ENCODE results near the gene SBF2.
"Not testable (repeated sequence)": the region's sequence is repeated elsewhere in the genome, so short reads cannot be mapped to it uniquely, and the experiment has no call there.

The SBF2 gene

DNA sequence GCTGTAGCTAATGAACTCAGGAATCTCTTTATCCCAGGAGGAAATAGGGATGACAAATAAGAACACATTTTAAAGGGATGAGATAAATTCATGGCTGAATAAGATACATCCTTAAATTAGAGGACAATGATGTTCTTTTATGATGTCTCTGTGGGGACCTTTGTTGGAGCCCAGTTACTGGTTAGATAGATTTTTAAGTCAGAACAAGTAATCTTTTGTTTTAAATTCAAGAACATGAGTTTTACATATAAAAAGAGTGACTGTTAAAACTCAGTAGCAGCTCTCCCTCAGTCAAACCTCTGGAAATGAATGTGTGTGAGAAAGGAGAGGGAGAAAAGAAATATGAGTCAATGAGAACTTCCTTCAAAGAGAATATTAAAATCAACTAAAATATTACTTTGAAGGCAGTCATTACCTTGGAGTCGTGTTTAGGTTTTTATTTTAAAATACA, 388.5 kb downstream of the SBF2 start:
- Histone ChIP-seq H3K27me3 (ENCODE audit: control insufficient read depth, insufficient read depth, low read length) (no peaks in the 10 kb centered on the region), H3K9ac (ENCODE audit: low read length) (no peak overlapping the region), H3K36me3 (ENCODE audit: control insufficient read depth, insufficient read depth, low read length) (no peaks in the 10 kb centered on the region), H3K4me3 (ENCODE audit: low read length) (no peak overlapping the region), H3K4me1 (ENCODE audit: control insufficient read depth, insufficient read depth, low read length) (no peaks in the 10 kb centered on the region), H3K27ac (ENCODE audit: low read depth, low read length) (no peak overlapping the region)

- no peak overlapping the region for H3K27ac ChIP-seq (ENCODE audit: low read depth, low read length)
- no peaks in the 10 kb centered on the region for H3K36me3 ChIP-seq (ENCODE audit: control insufficient read depth, insufficient read depth, low read length)
- H3K27me3 ChIP-seq (ENCODE audit: control insufficient read depth, insufficient read depth, low read length), result no peaks in the 10 kb centered on the region
- H3K9ac ChIP-seq (ENCODE audit: low read length), result no peak overlapping the region
- no peak overlapping the region for H3K4me3 ChIP-seq (ENCODE audit: low read length)
- no peaks in the 10 kb centered on the region for H3K4me1 ChIP-seq (ENCODE audit: control insufficient read depth, insufficient read depth, low read length)
Measured at GRCh38 chr11:9903579-9903978, 390.4 kb downstream of the SBF2 start.

GRCh38 chr11:9901943-9902342, 392.1 kb downstream of the SBF2 start:
- Histone ChIP-seq H3K27me3 (ENCODE audit: control insufficient read depth, insufficient read depth, low read length) (no peaks in the 10 kb centered on the region), H3K4me1 (ENCODE audit: control insufficient read depth, insufficient read depth, low read length) (no peaks in the 10 kb centered on the region), H3K27ac (ENCODE audit: low read depth, low read length) (no peak overlapping the region), H3K36me3 (ENCODE audit: control insufficient read depth, insufficient read depth, low read length) (no peaks in the 10 kb centered on the region), H3K4me3 (ENCODE audit: low read length) (no peak overlapping the region), H3K9ac (ENCODE audit: low read length) (no peak overlapping the region)

GRCh38 chr11:9900253-9900652, 393.8 kb downstream of the SBF2 start:
- H3K27me3 ChIP-seq (ENCODE audit: control insufficient read depth, insufficient read depth, low read length); H3K27ac ChIP-seq (ENCODE audit: low read depth, low read length); H3K4me3 ChIP-seq (ENCODE audit: low read length); H3K4me1 ChIP-seq (ENCODE audit: control insufficient read depth, insufficient read depth, low read length); H3K36me3 ChIP-seq (ENCODE audit: control insufficient read depth, insufficient read depth, low read length); H3K9ac ChIP-seq (ENCODE audit: low read length): not testable (repeated sequence)

DNA sequence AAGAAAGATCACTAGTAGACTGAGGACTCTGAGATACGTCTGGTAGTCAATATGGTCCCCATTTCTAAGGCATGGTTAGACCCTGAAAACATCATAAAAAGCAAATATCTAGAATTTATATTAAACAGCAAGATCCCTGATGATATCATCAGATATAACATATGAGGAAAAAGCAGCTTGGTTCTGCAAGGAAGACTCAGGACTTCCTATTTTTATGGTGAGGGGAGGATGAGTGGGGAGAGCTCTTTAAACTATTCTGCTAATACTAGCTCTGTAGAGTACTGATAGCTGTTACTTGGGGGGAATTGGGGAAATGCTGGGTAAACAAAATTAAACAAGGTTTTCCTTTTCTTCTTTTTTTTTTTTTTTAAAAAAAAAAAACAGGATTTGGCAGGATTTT, 394.3 kb downstream of the SBF2 start:
- no peak overlapping the region for H3K9ac ChIP-seq (ENCODE audit: low read length)
- H3K36me3 ChIP-seq (ENCODE audit: control insufficient read depth, insufficient read depth, low read length), result peaks cover 2% of the 10 kb centered on the region
- no peak overlapping the region for H3K4me3 ChIP-seq (ENCODE audit: low read length)
- no peaks in the 10 kb centered on the region for H3K4me1 ChIP-seq (ENCODE audit: control insufficient read depth, insufficient read depth, low read length)
- H3K27me3 ChIP-seq (ENCODE audit: control insufficient read depth, insufficient read depth, low read length), result no peaks in the 10 kb centered on the region
- no peak overlapping the region for H3K27ac ChIP-seq (ENCODE audit: low read depth, low read length)

GRCh38 chr11:9896902-9897301, 397.1 kb downstream of the SBF2 start:
- Histone ChIP-seq H3K4me1 (ENCODE audit: control insufficient read depth, insufficient read depth, low read length) (no peaks in the 10 kb centered on the region), H3K27ac (ENCODE audit: low read depth, low read length) (no peak overlapping the region), H3K36me3 (ENCODE audit: control insufficient read depth, insufficient read depth, low read length) (peaks cover 2% of the 10 kb centered on the region), H3K4me3 (ENCODE audit: low read length) (no peak overlapping the region), H3K9ac (ENCODE audit: low read length) (no peak overlapping the region), H3K27me3 (ENCODE audit: control insufficient read depth, insufficient read depth, low read length) (no peaks in the 10 kb centered on the region)

DNA sequence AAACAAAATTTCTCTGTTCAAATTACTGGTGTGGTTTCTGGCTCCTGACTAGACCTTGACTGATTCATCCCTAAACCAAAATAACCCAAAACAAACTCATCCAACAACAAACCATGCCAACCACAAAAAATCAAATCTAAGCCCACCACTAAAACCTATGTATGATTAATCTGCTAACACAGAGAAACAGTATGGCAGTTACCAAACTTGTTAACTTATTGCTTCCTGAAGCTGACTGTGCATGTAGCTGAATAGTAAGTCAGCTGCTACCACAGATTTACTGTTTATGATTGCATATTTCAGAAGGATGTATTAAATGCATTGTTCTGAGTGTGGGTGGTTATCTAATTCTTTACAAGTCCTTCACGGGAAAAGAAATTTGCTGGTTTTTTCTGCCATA, 399.0 kb downstream of the SBF2 start:
- no peak overlapping the region for H3K9ac ChIP-seq (ENCODE audit: low read length)
- no peaks in the 10 kb centered on the region for H3K4me1 ChIP-seq (ENCODE audit: control insufficient read depth, insufficient read depth, low read length)
- H3K4me3 ChIP-seq (ENCODE audit: low read length), result no peak overlapping the region
- no peak overlapping the region for H3K27ac ChIP-seq (ENCODE audit: low read depth, low read length)
- H3K27me3 ChIP-seq (ENCODE audit: control insufficient read depth, insufficient read depth, low read length), result no peaks in the 10 kb centered on the region
- peaks cover 2% of the 10 kb centered on the region for H3K36me3 ChIP-seq (ENCODE audit: control insufficient read depth, insufficient read depth, low read length)

DNA sequence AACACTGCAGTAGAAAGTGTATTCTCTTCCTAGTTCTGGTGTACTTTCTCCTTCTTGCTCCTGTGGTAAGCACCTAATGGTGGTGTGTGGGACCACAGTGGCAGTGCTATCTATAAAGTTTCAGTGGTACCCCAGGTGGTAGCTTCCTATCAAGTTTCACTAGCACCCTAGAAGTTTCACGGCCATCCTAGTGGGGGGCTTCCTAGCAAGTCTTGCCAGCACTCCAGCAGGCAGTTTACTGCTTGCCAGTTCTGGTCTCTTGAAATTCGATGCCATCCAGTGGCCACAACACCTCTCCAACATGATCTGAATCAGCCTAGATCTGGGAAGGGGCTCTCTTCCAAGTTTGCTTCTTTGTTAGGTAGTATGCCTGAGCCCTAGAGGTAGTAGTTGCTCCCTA, 400.5 kb downstream of the SBF2 start:
- no peak overlapping the region for H3K4me3 ChIP-seq (ENCODE audit: low read length)
- H3K4me1 ChIP-seq (ENCODE audit: control insufficient read depth, insufficient read depth, low read length), result no peaks in the 10 kb centered on the region
- no peak overlapping the region for H3K9ac ChIP-seq (ENCODE audit: low read length)
- H3K27ac ChIP-seq (ENCODE audit: low read depth, low read length), result no peak overlapping the region
- H3K36me3 ChIP-seq (ENCODE audit: control insufficient read depth, insufficient read depth, low read length), result peaks cover 2% of the 10 kb centered on the region
- no peaks in the 10 kb centered on the region for H3K27me3 ChIP-seq (ENCODE audit: control insufficient read depth, insufficient read depth, low read length)

GRCh38 chr11:9888938-9889337, 405.1 kb downstream of the SBF2 start:
- no peaks in the 10 kb centered on the region for H3K27me3 ChIP-seq (ENCODE audit: control insufficient read depth, insufficient read depth, low read length)
- no peaks in the 10 kb centered on the region for H3K36me3 ChIP-seq (ENCODE audit: control insufficient read depth, insufficient read depth, low read length)
- no peaks in the 10 kb centered on the region for H3K4me1 ChIP-seq (ENCODE audit: control insufficient read depth, insufficient read depth, low read length)
- no peak overlapping the region for H3K27ac ChIP-seq (ENCODE audit: low read depth, low read length)
- no peak overlapping the region for H3K9ac ChIP-seq (ENCODE audit: low read length)
- H3K4me3 ChIP-seq (ENCODE audit: low read length), result no peak overlapping the region

- no peak overlapping the region for H3K4me3 ChIP-seq (ENCODE audit: low read length)
- no peaks in the 10 kb centered on the region for H3K4me1 ChIP-seq (ENCODE audit: control insufficient read depth, insufficient read depth, low read length)
- no peaks in the 10 kb centered on the region for H3K27me3 ChIP-seq (ENCODE audit: control insufficient read depth, insufficient read depth, low read length)
- no peak overlapping the region for H3K27ac ChIP-seq (ENCODE audit: low read depth, low read length)
- no peak overlapping the region for H3K9ac ChIP-seq (ENCODE audit: low read length)
- no peaks in the 10 kb centered on the region for H3K36me3 ChIP-seq (ENCODE audit: control insufficient read depth, insufficient read depth, low read length)
Measured at GRCh38 chr11:9887472-9887871, 406.5 kb downstream of the SBF2 start.

- H3K27ac ChIP-seq (ENCODE audit: low read depth, low read length), result no peak overlapping the region
- no peaks in the 10 kb centered on the region for H3K27me3 ChIP-seq (ENCODE audit: control insufficient read depth, insufficient read depth, low read length)
Measured at GRCh38 chr11:9886595-9886994, 407.4 kb downstream of the SBF2 start.

GRCh38 chr11:9884601-9885000, 409.4 kb downstream of the SBF2 start:
- H3K36me3 ChIP-seq (ENCODE audit: control insufficient read depth, insufficient read depth, low read length), result no peaks in the 10 kb centered on the region
- no peak overlapping the region for H3K27ac ChIP-seq (ENCODE audit: low read depth, low read length)
- no peak overlapping the region for H3K9ac ChIP-seq (ENCODE audit: low read length)
- no peaks in the 10 kb centered on the region for H3K4me1 ChIP-seq (ENCODE audit: control insufficient read depth, insufficient read depth, low read length)
- no peak overlapping the region for H3K4me3 ChIP-seq (ENCODE audit: low read length)
- no peaks in the 10 kb centered on the region for H3K27me3 ChIP-seq (ENCODE audit: control insufficient read depth, insufficient read depth, low read length)

More at GRCh38 chr11:9886595-9886994, 407.4 kb downstream of the SBF2 start:
- H3K4me3 ChIP-seq (ENCODE audit: low read length), result no peak overlapping the region
- no peak overlapping the region for H3K9ac ChIP-seq (ENCODE audit: low read length)
- H3K36me3 ChIP-seq (ENCODE audit: control insufficient read depth, insufficient read depth, low read length), result no peaks in the 10 kb centered on the region
- H3K4me1 ChIP-seq (ENCODE audit: control insufficient read depth, insufficient read depth, low read length), result no peaks in the 10 kb centered on the region

DNA sequence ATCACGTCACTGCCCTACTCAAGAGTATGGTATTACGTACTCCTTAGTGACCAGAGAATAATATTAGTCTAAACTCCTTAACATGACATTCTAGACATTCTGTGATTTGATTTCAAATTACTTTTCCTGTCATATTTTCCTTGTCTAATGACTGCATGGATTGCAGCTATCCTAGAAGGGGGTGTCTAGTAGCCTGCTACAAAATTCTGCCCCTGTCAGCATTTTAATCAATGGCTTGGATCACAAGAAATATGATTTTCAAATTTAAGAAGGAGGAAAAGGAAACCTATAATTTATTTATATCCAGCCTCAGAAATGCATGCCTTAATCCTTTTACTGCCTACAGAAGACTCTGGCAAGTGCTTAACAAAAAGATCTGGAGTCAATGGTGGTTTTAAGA, 413.4 kb downstream of the SBF2 start:
- Histone ChIP-seq H3K36me3 (ENCODE audit: control insufficient read depth, insufficient read depth, low read length) (no peaks in the 10 kb centered on the region), H3K27ac (ENCODE audit: low read depth, low read length) (no peak overlapping the region), H3K4me1 (ENCODE audit: control insufficient read depth, insufficient read depth, low read length) (no peaks in the 10 kb centered on the region), H3K27me3 (ENCODE audit: control insufficient read depth, insufficient read depth, low read length) (no peaks in the 10 kb centered on the region), H3K9ac (ENCODE audit: low read length) (no peak overlapping the region), H3K4me3 (ENCODE audit: low read length) (no peak overlapping the region)

All from rectal smooth muscle tissue (tissue), 1 donor.